ENCODE data around the gene EPGN.

DNA sequence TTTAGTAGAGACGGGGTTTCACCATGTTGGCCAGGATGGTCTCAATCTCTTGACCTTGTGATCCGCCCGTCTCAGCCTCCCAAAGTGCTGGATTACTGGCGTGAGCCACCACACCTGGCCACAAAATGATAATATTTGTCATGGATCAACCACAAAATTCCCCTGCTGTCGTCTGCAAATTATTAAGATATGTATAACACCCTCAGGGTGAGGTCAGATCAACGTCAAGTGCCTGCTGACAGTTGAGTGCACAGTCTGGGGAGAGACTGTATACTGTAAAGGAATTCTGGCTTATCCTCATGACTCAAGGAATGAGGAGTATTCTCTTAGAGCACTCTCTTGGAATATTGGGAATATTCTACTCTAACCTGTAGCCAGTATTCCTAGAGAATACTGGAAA is 11.2 kb downstream of the EPGN start:
- TF ChIP-seq CTCF (IDR thresholded peaks at IDR 0.05) (no peak), POLR2A (IDR thresholded peaks at IDR 0.05) (no peak)
